ENCODE measurements around the gene CACNA1D.

DNA sequence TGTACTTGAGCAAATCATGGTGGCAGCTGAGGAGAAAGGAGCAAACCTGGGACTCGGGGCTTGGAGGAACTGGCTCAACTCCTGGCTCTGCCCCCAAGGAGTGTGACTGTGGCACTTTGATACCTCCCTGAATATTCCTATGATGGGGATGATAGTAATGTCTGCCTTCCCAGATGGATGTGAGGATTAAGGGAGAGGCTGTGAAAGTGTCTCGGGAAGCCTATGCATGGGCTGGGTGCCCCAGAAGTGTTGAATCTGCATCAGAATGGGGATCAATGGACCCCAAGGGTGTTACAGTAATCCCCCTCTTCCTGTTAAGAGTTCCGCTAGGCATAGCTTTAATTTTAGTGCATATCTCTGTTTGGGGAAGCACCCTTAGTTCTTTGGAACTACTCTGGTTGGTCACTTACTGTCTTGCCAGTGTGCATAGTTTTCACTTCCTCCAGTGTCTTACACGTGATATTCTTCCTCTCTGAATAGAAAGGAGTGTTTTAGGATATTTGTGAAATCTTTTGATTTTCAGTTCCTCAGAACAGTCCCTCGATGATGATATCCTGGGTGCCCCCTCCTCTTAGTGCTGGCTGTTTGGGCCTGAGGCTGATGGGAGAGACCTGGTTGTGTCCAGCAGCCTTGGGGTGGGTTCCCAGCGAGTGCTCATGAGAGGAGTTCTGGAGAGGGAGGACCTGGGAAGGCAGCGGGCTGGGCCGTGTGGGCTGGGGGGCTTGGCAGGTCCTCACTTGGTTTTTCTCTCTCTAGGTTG is 254.3 kb downstream of the CACNA1D start:
- no peak for TF ChIP-seq CTCF (IDR thresholded peaks at IDR 0.05)
- no peak for TF ChIP-seq POLR2A (IDR thresholded peaks at IDR 0.05; ENCODE audit: low read depth)
- TF ChIP-seq POLR2AphosphoS5 (IDR thresholded peaks at IDR 0.05): no peak

Data from esophagus muscularis mucosa (tissue), 3 donors.